ENCODE results near the gene TBX1.

The TBX1 gene

DNA sequence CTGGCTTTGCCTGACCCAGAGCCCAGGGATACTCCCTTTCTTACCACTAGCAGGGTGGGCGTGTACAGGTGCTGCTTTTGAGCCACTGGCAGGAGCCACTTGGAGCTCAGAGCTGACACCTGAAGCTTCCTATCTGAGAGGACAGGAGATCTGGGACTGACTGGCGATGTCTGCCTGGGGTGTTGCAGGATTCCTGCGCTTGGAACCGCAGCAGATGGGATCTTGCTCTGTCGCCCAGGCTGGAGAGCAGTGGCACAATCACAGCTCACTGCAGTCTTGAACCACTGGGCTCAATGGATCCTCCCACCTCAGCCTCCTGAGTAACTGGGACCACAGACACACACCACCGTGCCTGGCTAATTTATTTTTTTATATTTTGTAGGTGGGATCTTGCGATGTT, 19.5 kb upstream of the TBX1 start:
- H3K4me3 ChIP-seq (ENCODE audit: low read depth in 1 of 2, low read length in 1 of 2), result no peak overlapping the region
- H3K27ac ChIP-seq, result no peak overlapping the region
- no peaks in the 10 kb centered on the region for H3K27me3 ChIP-seq
- H3K9me3 ChIP-seq, result no peaks in the 10 kb centered on the region
- no peaks in the 10 kb centered on the region for H3K36me3 ChIP-seq
- no peaks in the 10 kb centered on the region for H3K4me1 ChIP-seq (ENCODE audit: control insufficient read depth in 1 of 2, insufficient read depth in 1 of 2, low read depth in 1 of 2, low read length in 1 of 2)
- no peak for TF ChIP-seq CTCF (IDR thresholded peaks at IDR 0.05)

DNA sequence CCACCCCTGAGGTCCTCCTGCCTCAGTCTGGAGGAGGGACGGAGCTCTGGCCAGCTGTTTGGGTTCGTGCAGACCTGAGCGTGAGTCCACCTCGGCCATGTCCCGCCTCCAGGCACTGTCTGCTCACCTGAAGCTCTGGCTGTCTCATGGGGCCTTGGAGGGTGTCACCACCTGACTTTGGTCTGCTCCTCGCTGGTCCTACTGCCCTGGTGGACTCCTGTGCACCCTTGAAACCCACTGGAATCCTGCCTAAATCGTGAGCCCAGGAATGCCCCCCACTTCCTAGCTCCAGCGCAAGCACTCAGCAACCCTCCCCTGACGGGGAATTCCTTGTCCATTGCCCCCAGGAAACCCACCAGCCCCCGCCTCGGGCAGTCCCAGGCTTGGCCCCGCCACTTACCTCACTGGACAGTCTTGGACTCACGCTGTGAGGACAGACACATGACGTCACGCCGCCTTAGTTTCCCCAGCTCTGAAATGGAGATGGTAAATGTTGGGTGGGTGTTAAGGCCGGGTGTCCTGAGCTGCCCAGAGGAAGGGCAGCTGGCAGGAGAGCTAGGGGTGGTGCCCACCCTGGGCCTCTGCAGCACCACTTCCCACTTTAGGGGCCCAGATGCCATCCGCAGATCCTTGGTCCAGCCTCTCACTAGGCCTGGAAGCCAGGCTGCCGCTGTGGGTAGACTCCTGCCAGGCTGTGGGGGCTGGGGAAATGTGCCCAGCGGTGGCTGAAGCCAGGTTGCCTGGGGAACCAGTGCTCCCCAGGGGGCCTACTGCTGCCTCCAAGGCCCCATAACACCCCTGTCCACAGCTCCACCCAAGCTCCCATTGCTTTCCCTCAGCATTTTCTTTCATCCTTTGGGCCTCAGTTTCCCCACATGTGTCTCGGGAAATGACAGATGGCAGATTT, 18.2 kb upstream of the TBX1 start:
- H3K27ac ChIP-seq, result no peak overlapping the region
- no peaks in the 10 kb centered on the region for H3K4me1 ChIP-seq (ENCODE audit: control insufficient read depth in 1 of 2, insufficient read depth in 1 of 2, low read depth in 1 of 2, low read length in 1 of 2)
- no peak overlapping the region for H3K4me3 ChIP-seq (ENCODE audit: low read depth in 1 of 2, low read length in 1 of 2)
- no peaks in the 10 kb centered on the region for H3K36me3 ChIP-seq
- H3K27me3 ChIP-seq, result no peaks in the 10 kb centered on the region
- H3K9me3 ChIP-seq, result no peaks in the 10 kb centered on the region
- TF ChIP-seq CTCF (IDR thresholded peaks at IDR 0.05), result no peak

DNA sequence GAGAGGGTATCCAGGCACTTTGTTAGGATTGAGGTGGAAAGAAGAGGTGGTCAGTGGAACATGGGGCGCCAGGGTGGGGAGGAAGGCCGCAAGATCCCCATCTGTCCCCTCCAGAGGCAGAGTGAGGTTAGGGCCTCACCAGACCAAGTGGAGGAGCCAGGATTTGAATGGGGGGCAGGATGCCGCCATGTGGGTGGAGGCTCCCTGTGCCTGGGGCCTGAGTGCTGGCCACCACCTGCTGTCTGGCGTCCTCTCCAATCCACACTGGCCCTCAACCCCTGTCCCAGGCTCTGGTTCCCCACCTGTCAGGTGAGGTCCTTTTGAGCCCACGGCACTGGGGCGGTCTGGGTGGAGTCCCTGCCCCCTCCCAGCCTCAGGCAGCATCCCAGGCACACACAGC, 17.5 kb upstream of the TBX1 start:
- H3K27me3 ChIP-seq, result peaks cover 5% of the 10 kb centered on the region
- no peaks in the 10 kb centered on the region for H3K4me1 ChIP-seq (ENCODE audit: control insufficient read depth in 1 of 2, insufficient read depth in 1 of 2, low read depth in 1 of 2, low read length in 1 of 2)
- no peaks in the 10 kb centered on the region for H3K36me3 ChIP-seq

DNA sequence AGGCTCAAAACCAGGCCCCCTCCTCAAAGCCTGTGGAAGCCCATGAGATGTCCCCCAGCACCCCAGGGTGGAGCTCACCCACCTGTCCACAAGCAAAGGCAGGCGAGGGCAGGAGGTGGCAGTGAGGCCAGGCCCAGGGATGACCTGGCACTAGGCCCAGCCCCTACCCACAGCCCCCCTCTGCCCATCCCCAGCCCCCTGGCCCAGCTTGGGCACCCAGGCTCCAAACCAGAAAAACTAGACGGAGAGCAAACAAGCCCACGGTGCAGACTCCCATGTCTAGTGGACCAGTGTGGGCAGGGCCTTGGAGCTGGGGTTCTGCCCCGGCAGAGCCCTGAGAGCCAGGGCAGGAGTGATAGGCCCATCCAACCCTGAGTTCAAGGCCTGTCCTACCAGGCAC, 16.9 kb upstream of the TBX1 start:
- H3K4me1 ChIP-seq (ENCODE audit: control insufficient read depth in 1 of 2, insufficient read depth in 1 of 2, low read depth in 1 of 2, low read length in 1 of 2), result no peaks in the 10 kb centered on the region
- H3K4me3 ChIP-seq (ENCODE audit: low read depth in 1 of 2, low read length in 1 of 2), result no peak overlapping the region
- H3K9me3 ChIP-seq, result no peaks in the 10 kb centered on the region
- no peak overlapping the region for H3K27ac ChIP-seq
- TF ChIP-seq CTCF (IDR thresholded peaks at IDR 0.05), result no peak
- peaks cover 11% of the 10 kb centered on the region for H3K27me3 ChIP-seq
- H3K36me3 ChIP-seq, result no peaks in the 10 kb centered on the region

More for the DNA sequence above, 17.5 kb upstream of the TBX1 start:
- no peak overlapping the region for H3K27ac ChIP-seq
- no peaks in the 10 kb centered on the region for H3K9me3 ChIP-seq
- no peak for TF ChIP-seq CTCF (IDR thresholded peaks at IDR 0.05)
- H3K4me3 ChIP-seq (ENCODE audit: low read depth in 1 of 2, low read length in 1 of 2), result no peak overlapping the region

DNA sequence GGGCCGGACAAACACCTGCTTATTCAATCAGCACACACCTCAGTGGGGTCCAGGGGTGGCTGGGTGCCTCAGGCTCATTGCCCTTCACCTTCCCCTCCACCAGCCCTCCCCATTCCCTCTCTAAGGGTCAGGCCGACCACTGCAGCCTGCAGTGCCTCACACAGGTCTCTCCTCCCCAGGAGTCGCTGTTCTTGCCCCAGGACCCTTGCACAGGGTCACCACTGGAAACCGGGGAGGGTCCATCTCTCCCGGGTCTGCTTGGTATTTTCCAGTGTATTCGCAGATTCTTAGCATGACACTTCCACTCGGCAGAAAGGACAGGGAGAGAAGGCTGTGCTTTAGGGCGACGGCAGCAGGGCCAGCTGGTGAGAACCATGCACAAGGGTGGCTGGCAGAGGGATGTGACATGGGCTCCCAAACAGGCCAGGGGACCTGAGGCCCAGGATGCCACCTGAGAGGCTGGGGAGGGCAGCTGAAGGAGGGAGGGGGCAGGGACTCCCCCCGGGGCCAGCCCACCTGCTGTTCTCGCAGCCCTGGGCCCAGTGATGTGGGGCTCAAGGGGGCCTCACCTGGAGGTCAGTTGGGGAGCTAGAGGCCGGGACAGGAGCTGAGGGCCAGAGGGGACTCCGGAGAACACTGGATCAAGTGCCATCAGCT, 16.1 kb upstream of the TBX1 start:
- H3K27me3 ChIP-seq, result peaks cover 19% of the 10 kb centered on the region

More for the DNA sequence above, 16.1 kb upstream of the TBX1 start:
- no peak overlapping the region for H3K27ac ChIP-seq
- no peak for TF ChIP-seq CTCF (IDR thresholded peaks at IDR 0.05)
- no peaks in the 10 kb centered on the region for H3K9me3 ChIP-seq
- H3K4me1 ChIP-seq (ENCODE audit: control insufficient read depth in 1 of 2, insufficient read depth in 1 of 2, low read depth in 1 of 2, low read length in 1 of 2), result no peaks in the 10 kb centered on the region
- H3K4me3 ChIP-seq (ENCODE audit: low read depth in 1 of 2, low read length in 1 of 2), result no peak overlapping the region
- no peaks in the 10 kb centered on the region for H3K36me3 ChIP-seq
